Measurements from ENCODE around the gene GSTT4. TPM values are rescaled to one million over a fixed set of nuclear protein-coding genes. Genes with fewer than 3 reads are reported as not detected.
A peak's percentile ranks its signal among the peaks of the same experiment; 100 is the strongest.
"Not testable (repeated sequence)": the region's sequence is repeated elsewhere in the genome, so short reads cannot be mapped to it uniquely, and the experiment has no call there.

Gene GSTT4
- total RNA-seq, 2 donors from 2014 or later: not detected

GRCh38 chr22:23951383-23951782, 53.9 kb downstream of the GSTT4 start:
- not testable (repeated sequence) for H3K27me3 Mint-ChIP-seq (ENCODE audit: low read depth); H3K27ac Mint-ChIP-seq; H3K36me3 Mint-ChIP-seq (ENCODE audit: insufficient read depth in 2 of 2); H3K9me3 Mint-ChIP-seq; DNase-seq; H3K4me1 Mint-ChIP-seq (ENCODE audit: low read depth); H3K4me3 Mint-ChIP-seq
- peak in 1 of 2 donors; percentile 73 for ATAC-seq (replicated peaks in 1 of 2)

GRCh38 chr22:23949764-23950163, 55.5 kb downstream of the GSTT4 start:
- H3K27me3 Mint-ChIP-seq (ENCODE audit: low read depth); H3K4me1 Mint-ChIP-seq (ENCODE audit: low read depth); DNase-seq; H3K9me3 Mint-ChIP-seq; ATAC-seq (replicated peaks in 1 of 2); H3K4me3 Mint-ChIP-seq; H3K36me3 Mint-ChIP-seq (ENCODE audit: insufficient read depth in 2 of 2); H3K27ac Mint-ChIP-seq: not testable (repeated sequence)

Other genes with a start within 250 kb of the GSTT4 start
- 1 to 10 TPM in 1 of 2 donors, under 1 TPM in 1; 0.72 to 1.5 TPM for gene C22orf15, start 242.5 kb downstream of the GSTT4 start, total RNA-seq
- gene CHCHD10, start 237.5 kb downstream of the GSTT4 start, total RNA-seq: 10 to 100 TPM; 54.4 to 62.5 TPM
- under 1 TPM; 0.46 to 0.56 TPM for gene MMP11, start 232.6 kb downstream of the GSTT4 start, total RNA-seq
- gene SMARCB1, start 218.5 kb downstream of the GSTT4 start, total RNA-seq: 10 to 100 TPM; 67.4 to 83.0 TPM
- gene DERL3, start 166.4 kb downstream of the GSTT4 start, total RNA-seq: 1 to 10 TPM; 2.6 to 5.2 TPM
- 10 to 100 TPM in 1 of 2 donors, 1 to 10 TPM in 1; 10.0 to 11.1 TPM for gene SLC2A11, start 147.6 kb downstream of the GSTT4 start, total RNA-seq
- gene MIF, start 111.1 kb downstream of the GSTT4 start, total RNA-seq: 100 to 1,000 TPM; 350 to 469 TPM
- under 1 TPM in 1 of 2 donors, not detected in 1; 0.46 TPM for gene GSTT2B, start 44.3 kb downstream of the GSTT4 start, total RNA-seq
- 1 to 10 TPM in 1 of 2 donors, under 1 TPM in 1; 0.95 to 3.4 TPM for gene DDTL, start 38.6 kb downstream of the GSTT4 start, total RNA-seq
- gene DDT, start 31.0 kb downstream of the GSTT4 start, total RNA-seq: 10 to 100 TPM; 74.6 to 89.4 TPM
- not detected for gene GSTT2, start 25.3 kb downstream of the GSTT4 start, total RNA-seq
- 10 to 100 TPM; 69.2 to 73.4 TPM for gene CABIN1, start 5.9 kb upstream of the GSTT4 start, total RNA-seq
- gene SUSD2, start 176.0 kb upstream of the GSTT4 start, total RNA-seq: under 1 TPM; 0.55 to 0.60 TPM
- under 1 TPM in 1 of 2 donors, not detected in 1; 0.37 TPM for gene GGT5, start 239.6 kb upstream of the GSTT4 start, total RNA-seq

Data from activated T-cell treated with anti-CD3 and anti-CD28 coated beads, Interleukin-2, amount 50 U/mL, for 72 hours (primary cell).